Endodermal cell (in vitro differentiated cells): ENCODE data around the gene PDCD1. TPM values are rescaled to one million over a fixed set of nuclear protein-coding genes. Genes with fewer than 3 reads are reported as not detected.
"Not testable (repeated sequence)": the region's sequence is repeated elsewhere in the genome, so short reads cannot be mapped to it uniquely, and the experiment has no call there.

ENCODE experiments used
- DNase-seq: peaks from one replicate; pipeline ENCODE4 v3.0.0-alpha.2; 2017
- H3K27ac ChIP-seq: 2 replicates; pipeline ENCODE4 v1.5.1; 2013; ENCODE audit warnings: mild to moderate bottlenecking, low read depth, low read length, moderate library complexity
- H3K27me3 ChIP-seq: 2 replicates; pipeline ENCODE4 v1.6.1; 2013; ENCODE audit warnings: mild to moderate bottlenecking, low read length, moderate library complexity; ENCODE audit not compliant: insufficient read depth, control insufficient read depth, poor library complexity, severe bottlenecking
- H3K36me3 ChIP-seq: 2 replicates; pipeline ENCODE4 v1.7.0; 2013; ENCODE audit warnings: mild to moderate bottlenecking, low read length, moderate library complexity; ENCODE audit not compliant: control insufficient read depth, insufficient read depth
- H3K4me1 ChIP-seq: one replicate; pipeline ENCODE4 v1.7.0; 2013; ENCODE audit warnings: low read length; ENCODE audit not compliant: control insufficient read depth, insufficient read depth
- H3K4me3 ChIP-seq: 2 replicates; pipeline ENCODE4 v1.5.1; 2013; ENCODE audit warnings: mild to moderate bottlenecking, low read length, moderate library complexity
- H3K9ac ChIP-seq: 2 replicates; pipeline ENCODE4 v1.6.1; 2013; ENCODE audit warnings: mild to moderate bottlenecking, low read length, moderate library complexity; ENCODE audit not compliant: poor library complexity, severe bottlenecking; ENCODE audit errors: extremely low read depth
- H3K9me3 ChIP-seq: 2 replicates; pipeline ENCODE4 v1.6.1; 2013; ENCODE audit warnings: mild to moderate bottlenecking, low read length, moderate library complexity; ENCODE audit not compliant: control insufficient read depth
- H3K27ac Mint-ChIP-seq: 2 replicates; pipeline ENCODE4 v1.8.0; 2020; ENCODE audit warnings: mixed read lengths
- H3K27me3 Mint-ChIP-seq: 2 replicates; pipeline ENCODE4 v1.8.0; 2021; ENCODE audit warnings: mild to moderate bottlenecking, mixed read lengths; ENCODE audit not compliant: insufficient read depth
- H3K36me3 Mint-ChIP-seq: 2 replicates; pipeline ENCODE4 v1.8.0; 2020; ENCODE audit warnings: low read depth, mixed read lengths
- H3K4me1 Mint-ChIP-seq: 2 replicates; pipeline ENCODE4 v1.8.0; 2020; ENCODE audit warnings: mixed read lengths
- H3K4me3 Mint-ChIP-seq: 2 replicates; pipeline ENCODE4 v1.8.0; 2020; ENCODE audit warnings: mild to moderate bottlenecking, moderate library complexity, mixed read lengths
- H3K9me3 Mint-ChIP-seq: 2 replicates; pipeline ENCODE4 v1.8.0; 2020; ENCODE audit warnings: mild to moderate bottlenecking, mixed read lengths
- CTCF ChIP-seq: fragments of 200-600 bp; sonication (generic); conservative IDR thresholded peaks from 2 replicates; pipeline ENCODE4 v1.5.0; 2021; ENCODE audit warnings: antibody characterized with exemption, mild to moderate bottlenecking
- WGBS, 2 experiments: methylation state at CpG; one replicate each; pipeline versions ENCODE4 v1.1.5 to v1.1.7; 2013; ENCODE audit warnings: missing lambda C conversion rate in 2 of 2, mixed read lengths in 1 of 2; ENCODE audit not compliant: insufficient coverage in 1 of 2, insufficient read length in 1 of 2; 5-methylcytosine and 5-hydroxymethylcytosine counted together
- total RNA-seq, 2 donors: library from RNA; stranded (reverse); fragmentation: NEBNext Ultra II Directional in 1 of 2; extraction: Animal tissue kit (Norgen Biotek cat#: 25700) in 1 of 2; gene quantifications; 2 replicates in 1 of 2; 3 replicates in 1 of 2; pipeline ENCODE4 v1.2.1, GENCODE V29; 2021

PDCD1 gene
- total RNA-seq, 2 donors from 2014 or later: 0.20 TPM; not detected in 1

DNA sequence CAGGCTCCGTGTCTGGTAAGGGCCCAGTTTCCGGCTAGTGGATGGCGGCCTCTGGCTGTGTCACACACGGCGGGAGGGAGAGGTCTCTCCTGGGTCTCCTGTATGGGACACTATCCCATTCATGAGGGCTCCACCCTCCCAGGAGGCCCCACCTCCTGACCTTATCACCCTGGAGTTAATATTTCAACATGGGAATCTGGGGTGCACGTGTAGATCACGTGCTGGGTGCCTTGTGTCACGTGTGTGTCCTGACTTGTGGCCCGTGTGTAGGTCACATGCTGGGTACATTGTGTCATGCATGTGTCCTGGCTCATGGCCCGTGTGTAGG lies 39.8 kb downstream of the PDCD1 start:
- no peaks in the 10 kb centered on the region for H3K36me3 ChIP-seq
- peaks cover 10% of the 10 kb centered on the region for H3K9me3 ChIP-seq
- H3K36me3 Mint-ChIP-seq: no peaks in the 10 kb centered on the region
- peaks cover 11% of the 10 kb centered on the region for H3K9me3 Mint-ChIP-seq
- 90 to 98% methylated on average over 8 to 10 of the region's 10 CpGs for WGBS, 2 experiments
- no peak overlapping the region for H3K27ac ChIP-seq
- no peak overlapping the region for H3K9ac ChIP-seq
- no peak overlapping the region for H3K4me3 ChIP-seq
- H3K27me3 Mint-ChIP-seq: peaks cover 5% of the 10 kb centered on the region
- no peak overlapping the region for H3K4me3 Mint-ChIP-seq
- no peak for TF ChIP-seq CTCF
- no peak overlapping the region for H3K27ac Mint-ChIP-seq
- peaks cover 8% of the 10 kb centered on the region for H3K4me1 Mint-ChIP-seq
- DNase-seq: peak; percentile 9
- H3K4me1 ChIP-seq: no peaks in the 10 kb centered on the region
- H3K27me3 ChIP-seq: peaks cover 10% of the 10 kb centered on the region

GRCh38 chr2:241818229-241818942 lies 40.3 kb downstream of the PDCD1 start:
- TF ChIP-seq CTCF: no peak
- WGBS, 2 experiments: 90 to 97% methylated on average over 16 to 25 of the region's 25 CpGs
- H3K4me3 ChIP-seq: no peak overlapping the region
- H3K36me3 Mint-ChIP-seq: no peaks in the 10 kb centered on the region
- peaks cover 7% of the 10 kb centered on the region for H3K27me3 ChIP-seq
- H3K36me3 ChIP-seq: no peaks in the 10 kb centered on the region
- H3K9me3 Mint-ChIP-seq: peaks cover 6% of the 10 kb centered on the region
- H3K9me3 ChIP-seq: peaks cover 10% of the 10 kb centered on the region
- peaks cover 8% of the 10 kb centered on the region for H3K4me1 Mint-ChIP-seq
- peak; percentile 17 for DNase-seq
- H3K27ac ChIP-seq: no peak overlapping the region
- no peak overlapping the region for H3K27ac Mint-ChIP-seq
- H3K9ac ChIP-seq: no peak overlapping the region
- H3K4me3 Mint-ChIP-seq: no peak overlapping the region
- peaks cover 2% of the 10 kb centered on the region for H3K27me3 Mint-ChIP-seq
- no peaks in the 10 kb centered on the region for H3K4me1 ChIP-seq

- H3K4me3 ChIP-seq: not testable (repeated sequence)
Observed at GRCh38 chr2:241817821-241818215, 40.9 kb downstream of the PDCD1 start.

More at GRCh38 chr2:241817821-241818215, 40.9 kb downstream of the PDCD1 start:
- H3K9me3 ChIP-seq, H3K36me3 ChIP-seq, H3K27ac Mint-ChIP-seq, H3K36me3 Mint-ChIP-seq, H3K4me1 ChIP-seq, DNase-seq, H3K9ac ChIP-seq, H3K4me1 Mint-ChIP-seq, H3K27me3 Mint-ChIP-seq, H3K27ac ChIP-seq, H3K4me3 Mint-ChIP-seq, H3K27me3 ChIP-seq, H3K9me3 Mint-ChIP-seq: not testable (repeated sequence)
- 90 to 93% methylated on average over 8 to 10 of the region's 10 CpGs for WGBS, 2 experiments
